ENCODE data around the gene SMARCA1.

Gene SMARCA1, protein sequence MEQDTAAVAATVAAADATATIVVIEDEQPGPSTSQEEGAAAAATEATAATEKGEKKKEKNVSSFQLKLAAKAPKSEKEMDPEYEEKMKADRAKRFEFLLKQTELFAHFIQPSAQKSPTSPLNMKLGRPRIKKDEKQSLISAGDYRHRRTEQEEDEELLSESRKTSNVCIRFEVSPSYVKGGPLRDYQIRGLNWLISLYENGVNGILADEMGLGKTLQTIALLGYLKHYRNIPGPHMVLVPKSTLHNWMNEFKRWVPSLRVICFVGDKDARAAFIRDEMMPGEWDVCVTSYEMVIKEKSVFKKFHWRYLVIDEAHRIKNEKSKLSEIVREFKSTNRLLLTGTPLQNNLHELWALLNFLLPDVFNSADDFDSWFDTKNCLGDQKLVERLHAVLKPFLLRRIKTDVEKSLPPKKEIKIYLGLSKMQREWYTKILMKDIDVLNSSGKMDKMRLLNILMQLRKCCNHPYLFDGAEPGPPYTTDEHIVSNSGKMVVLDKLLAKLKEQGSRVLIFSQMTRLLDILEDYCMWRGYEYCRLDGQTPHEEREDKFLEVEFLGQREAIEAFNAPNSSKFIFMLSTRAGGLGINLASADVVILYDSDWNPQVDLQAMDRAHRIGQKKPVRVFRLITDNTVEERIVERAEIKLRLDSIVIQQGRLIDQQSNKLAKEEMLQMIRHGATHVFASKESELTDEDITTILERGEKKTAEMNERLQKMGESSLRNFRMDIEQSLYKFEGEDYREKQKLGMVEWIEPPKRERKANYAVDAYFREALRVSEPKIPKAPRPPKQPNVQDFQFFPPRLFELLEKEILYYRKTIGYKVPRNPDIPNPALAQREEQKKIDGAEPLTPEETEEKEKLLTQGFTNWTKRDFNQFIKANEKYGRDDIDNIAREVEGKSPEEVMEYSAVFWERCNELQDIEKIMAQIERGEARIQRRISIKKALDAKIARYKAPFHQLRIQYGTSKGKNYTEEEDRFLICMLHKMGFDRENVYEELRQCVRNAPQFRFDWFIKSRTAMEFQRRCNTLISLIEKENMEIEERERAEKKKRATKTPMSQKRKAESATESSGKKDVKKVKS

GRCh38 chrX:129523079-129523911, at the start of gene SMARCA1:
SMARCA1 (minus strand) TSS chrX:129523490; CDS start chrX:129523370, 120 bp downstream.
- H3K27ac ChIP-seq = no peak within 1 kb of the TSS
- no peaks in the 10 kb centered on the region for H3K9me3 ChIP-seq
- H3K36me3 ChIP-seq = no peaks in the 10 kb centered on the region
- peaks cover 55% of the 10 kb centered on the region for H3K27me3 ChIP-seq
- H3K4me1 ChIP-seq (ENCODE audit: control insufficient read depth in 1 of 2, insufficient read depth in 1 of 2, low read depth in 1 of 2, low read length in 1 of 2) = peaks cover 0 to 5% of the 10 kb centered on the region in 2 experiments
- H3K4me3 ChIP-seq (ENCODE audit: low read depth in 1 of 2, low read length in 1 of 2) = peak within 1 kb of the TSS; percentile 50 to 62
- no peak for TF ChIP-seq CTCF (IDR thresholded peaks at IDR 0.05)

GRCh38 chrX:129572422-129572821, 49.1 kb upstream of the SMARCA1 start:
- H3K9me3 ChIP-seq = no peaks in the 10 kb centered on the region
- no peak for TF ChIP-seq CTCF (IDR thresholded peaks at IDR 0.05)
- H3K36me3 ChIP-seq = peaks cover 36% of the 10 kb centered on the region
- H3K4me1 ChIP-seq (ENCODE audit: control insufficient read depth in 1 of 2, insufficient read depth in 1 of 2, low read depth in 1 of 2, low read length in 1 of 2) = no peaks in the 10 kb centered on the region
- H3K27me3 ChIP-seq = no peaks in the 10 kb centered on the region
- H3K4me3 ChIP-seq (ENCODE audit: low read depth in 1 of 2, low read length in 1 of 2) = no peak overlapping the region
- H3K27ac ChIP-seq = no peak overlapping the region

DNA sequence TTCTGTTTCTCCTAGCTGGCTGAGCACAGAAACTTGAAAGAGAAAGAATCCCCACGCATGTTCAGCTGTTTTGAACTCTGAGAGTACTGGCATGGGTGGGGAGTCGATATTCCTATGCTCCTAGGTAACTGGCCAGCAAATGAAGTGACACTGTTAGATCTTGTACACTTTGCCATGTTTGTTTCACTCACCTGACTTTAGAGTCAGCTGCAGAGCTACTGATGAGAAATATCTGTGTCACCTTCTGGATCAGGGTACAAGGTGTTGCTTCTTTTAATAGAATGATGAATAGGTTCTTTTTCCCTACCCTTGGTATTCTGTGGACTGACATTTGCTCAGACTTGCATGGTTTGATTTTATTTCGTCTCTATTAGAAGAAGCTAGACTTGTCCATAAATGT, 45.1 kb upstream of the SMARCA1 start:
- no peak for TF ChIP-seq CTCF (IDR thresholded peaks at IDR 0.05)
- Histone ChIP-seq H3K27me3 (no peaks in the 10 kb centered on the region), H3K9me3 (no peaks in the 10 kb centered on the region), H3K4me1 (ENCODE audit: control insufficient read depth in 1 of 2, insufficient read depth in 1 of 2, low read depth in 1 of 2, low read length in 1 of 2) (no peaks in the 10 kb centered on the region), H3K36me3 (peaks cover 16% of the 10 kb centered on the region), H3K4me3 (ENCODE audit: low read depth in 1 of 2, low read length in 1 of 2) (no peak overlapping the region), H3K27ac (no peak overlapping the region)

DNA sequence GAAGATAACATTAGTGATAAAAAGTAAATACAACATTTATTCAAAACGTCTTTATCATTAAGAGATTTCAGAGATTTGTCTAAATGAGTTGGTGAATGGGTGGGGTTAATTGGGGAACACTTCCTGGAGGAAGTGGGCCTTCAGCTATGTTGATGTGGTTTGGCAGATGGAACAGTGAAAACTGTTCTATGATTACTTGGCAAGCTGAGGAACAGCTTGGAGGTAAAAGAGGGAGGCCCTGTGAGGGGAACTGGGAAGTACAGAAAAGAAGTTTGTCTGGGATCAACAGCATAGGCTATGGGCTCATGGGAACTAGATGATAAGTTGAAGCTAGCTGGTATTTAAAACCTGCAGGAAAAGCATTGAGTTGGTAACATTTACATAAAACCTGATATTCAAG, 42.8 kb upstream of the SMARCA1 start:
- H3K27me3 ChIP-seq = no peaks in the 10 kb centered on the region
- no peaks in the 10 kb centered on the region for H3K9me3 ChIP-seq
- H3K27ac ChIP-seq = no peak overlapping the region
- no peak for TF ChIP-seq CTCF (IDR thresholded peaks at IDR 0.05)
- H3K36me3 ChIP-seq = peaks cover 29% of the 10 kb centered on the region
- no peak overlapping the region for H3K4me3 ChIP-seq (ENCODE audit: low read depth in 1 of 2, low read length in 1 of 2)
- no peaks in the 10 kb centered on the region for H3K4me1 ChIP-seq (ENCODE audit: control insufficient read depth in 1 of 2, insufficient read depth in 1 of 2, low read depth in 1 of 2, low read length in 1 of 2)
